HepG2 (cell line): ENCODE measurements around the gene ATP4A. TPM values are rescaled to one million over a fixed set of nuclear protein-coding genes. Genes with fewer than 3 reads are reported as not detected.
A peak's percentile ranks its signal among the peaks of the same experiment; 100 is the strongest.

Experiments
- BHLHE40 ChIP-seq: IDR thresholded peaks from 2 replicates; pipeline ENCODE4 v1.6.1; 2011; ENCODE audit warnings: low read length, improper control_type of control experiment
- CEBPZ ChIP-seq: IDR thresholded peaks from 2 replicates; pipeline ENCODE4 v1.6.1; 2012; ENCODE audit warnings: low read length, improper control_type of control experiment
- CERS6 ChIP-seq: sonication (generic); formaldehyde crosslinking; IDR thresholded peaks from 2 replicates; pipeline ENCODE4 v1.5.0; 2020; ENCODE audit warnings: missing genetic modification reagents
- DNMT1 ChIP-seq: sonication (generic); formaldehyde crosslinking; IDR thresholded peaks from 2 replicates; pipeline ENCODE4 v1.5.1; 2020; ENCODE audit warnings: mild to moderate bottlenecking, missing genetic modification reagents
- ERF ChIP-seq: IDR thresholded peaks from 2 replicates; pipeline ENCODE4 v1.6.1; 2018; ENCODE audit warnings: missing biosample characterization, missing genetic modification reagents
- GABPB1 ChIP-seq: IDR thresholded peaks from 2 replicates; pipeline ENCODE4 v1.6.1; 2016; ENCODE audit warnings: mild to moderate bottlenecking, missing genetic modification reagents, moderate library complexity, missing compliant biosample characterization
- HMG20B ChIP-seq: conservative IDR thresholded peaks from 2 replicates; pipeline ENCODE4 v1.6.1; 2016; ENCODE audit warnings: missing genetic modification reagents, missing compliant biosample characterization
- HNF4A ChIP-seq: sonication (generic); formaldehyde crosslinking; IDR thresholded peaks from 2 replicates; pipeline ENCODE4 v1.4.0; 2020; ENCODE audit warnings: missing genetic modification reagents
- KLF6 ChIP-seq: IDR thresholded peaks from 2 replicates; pipeline ENCODE4 v1.8.0; 2016; ENCODE audit warnings: missing biosample characterization, missing genetic modification reagents
- MIXL1 ChIP-seq: IDR thresholded peaks from 2 replicates; pipeline ENCODE4 v1.6.1; 2016
- NR3C1 ChIP-seq: sonication (generic); formaldehyde crosslinking; IDR thresholded peaks from 2 replicates; pipeline ENCODE4 v1.4.0; 2020; ENCODE audit warnings: missing genetic modification reagents
- PAF1 ChIP-seq: IDR thresholded peaks from 2 replicates; pipeline ENCODE4 v1.6.1; 2016; ENCODE audit warnings: missing genetic modification reagents, missing compliant biosample characterization
- PCBP2 ChIP-seq: fragments of 200-400 bp; formaldehyde crosslinking; optimal IDR thresholded peaks from 2 replicates; pipeline ENCODE3; 2018; ENCODE audit warnings: low read length, low read depth; ENCODE audit not compliant: poor library complexity, severe bottlenecking
- PHF5A ChIP-seq: IDR thresholded peaks from one replicate; pipeline ENCODE4 v1.6.1; 2018; ENCODE audit warnings: low read depth, missing genetic modification reagents; ENCODE audit not compliant: unreplicated experiment
- RARG ChIP-seq: sonication (generic); formaldehyde crosslinking; IDR thresholded peaks from 2 replicates; pipeline ENCODE4 v1.4.0; 2020; ENCODE audit warnings: low read depth, mild to moderate bottlenecking, missing genetic modification reagents
- SALL1 ChIP-seq: sonication (generic); formaldehyde crosslinking; IDR thresholded peaks from 2 replicates; pipeline ENCODE4 v1.8.0; 2022; ENCODE audit warnings: mild to moderate bottlenecking, missing genetic modification reagents
- SNRNP70 ChIP-seq: fragments of 200-400 bp; formaldehyde crosslinking; IDR thresholded peaks from 2 replicates; pipeline ENCODE4 v1.6.1; 2017; ENCODE audit warnings: mild to moderate bottlenecking, low read depth, low read length, moderate library complexity
- SYNCRIP ChIP-seq: fragments of 200-400 bp; formaldehyde crosslinking; IDR thresholded peaks from 2 replicates; pipeline ENCODE4 v1.6.1; 2018; ENCODE audit warnings: mild to moderate bottlenecking, low read depth, low read length; ENCODE audit not compliant: insufficient read depth
- TRAFD1 ChIP-seq: sonication (generic); formaldehyde crosslinking; IDR thresholded peaks from 2 replicates; pipeline ENCODE4 v1.5.1; 2020; ENCODE audit warnings: missing genetic modification reagents, mild to moderate bottlenecking, borderline replicate concordance
- ZBTB21 ChIP-seq: sonication (generic); formaldehyde crosslinking; IDR thresholded peaks from 2 replicates; pipeline ENCODE4 v1.4.0; 2020; ENCODE audit warnings: missing genetic modification reagents
- ZNF205 ChIP-seq: IDR thresholded peaks from 2 replicates; pipeline ENCODE4 v1.6.1; 2018; ENCODE audit warnings: missing biosample characterization, missing genetic modification reagents
- ZNF230 ChIP-seq: sonication (generic); formaldehyde crosslinking; IDR thresholded peaks from 2 replicates; pipeline ENCODE4 v1.4.0; 2020; ENCODE audit warnings: mild to moderate bottlenecking, missing genetic modification reagents
- ZNF577 ChIP-seq: sonication (generic); formaldehyde crosslinking; IDR thresholded peaks from 2 replicates; pipeline ENCODE4 v1.4.0; 2020; ENCODE audit warnings: mild to moderate bottlenecking, low read depth, missing genetic modification reagents, borderline replicate concordance
- ZNF670 ChIP-seq: sonication (generic); formaldehyde crosslinking; IDR thresholded peaks from 2 replicates; pipeline ENCODE4 v1.8.0; 2022; ENCODE audit warnings: mild to moderate bottlenecking, missing genetic modification reagents, borderline replicate concordance
- ZNF788 ChIP-seq: sonication (generic); formaldehyde crosslinking; IDR thresholded peaks from 2 replicates; pipeline ENCODE4 v1.5.0; 2020; ENCODE audit warnings: mild to moderate bottlenecking, missing genetic modification reagents, borderline replicate concordance
- polyA plus RNA-seq, 8 experiments: library from polyadenylated mRNA; depleted of rRNA in 3 of 8; stranded (reverse) in 7 of 8; unstranded in 1 of 8; fragments of >200 nt; fragmentation: Illumina TruSeq in 4 of 8; extraction: Trizol in 4 of 8; gene quantifications; 2 replicates each; pipeline versions ENCODE4 v1.2.1 to v1.2.3, GENCODE V29; 2011 to 2016; ENCODE audit warnings: low read depth in 4 of 8, missing spikeins in 1 of 8, mixed read lengths in 1 of 8; ENCODE audit not compliant: insufficient read depth in 1 of 8
- total RNA-seq, 5 experiments: library from RNA; depleted of rRNA; stranded (reverse); fragments of >200 nt; fragmentation: Illumina TruSeq; extraction: Trizol; gene quantifications; 2 replicates each; pipeline ENCODE4 v1.2.3, GENCODE V29; 2016; ENCODE audit warnings: low read depth in 1 of 5

The ATP4A gene
- total and polyA plus RNA-seq, 2 of the 13 experiments (the other 11 are each of a cell fraction or from before 2014, with no cell fraction given) = 0.08 to 0.11 TPM

- TF ChIP-seq RARG (CRISPR knock-in tag) (no peak), ERF (CRISPR knock-in tag) (peak; percentile 47; the same call in 1 of the 2 replicates), PAF1 (no peak), MIXL1 (CRISPR knock-in tag) (peak; percentile 60; the same call in 1 of the 2 replicates), ZNF230 (no peak), PCBP2 (no peak), PHF5A (CRISPR knock-in tag) (no peak), KLF6 (CRISPR knock-in tag) (no peak), ZNF788 (CRISPR knock-in tag) (peak; percentile 72; the same call in 1 of the 2 replicates), BHLHE40 (no peak), HNF4A (CRISPR knock-in tag) (peak; percentile 88), SNRNP70 (no peak), NR3C1 (CRISPR knock-in tag) (no peak), TRAFD1 (CRISPR knock-in tag) (no peak), CEBPZ (no peak), SALL1 (CRISPR knock-in tag) (peak; percentile 86), SYNCRIP (no peak), CERS6 (CRISPR knock-in tag) (no peak), ZNF205 (peak; percentile 36; the same call in 1 of the 2 replicates), GABPB1 (CRISPR knock-in tag) (no peak), ZBTB21 (CRISPR knock-in tag) (no peak), ZNF670 (CRISPR knock-in tag) (no peak), DNMT1 (CRISPR knock-in tag) (no peak), ZNF577 (no peak), HMG20B (peak; percentile 81)
These were observed 5.9 kb upstream of the ATP4A start (continued) for GRCh38 chr19:35569281-35569781.
